HT-29 (cell line): ENCODE results near the gene PARN. TPM values are rescaled to one million over a fixed set of nuclear protein-coding genes. Genes with fewer than 3 reads are reported as not detected.
A peak's percentile ranks its signal among the peaks of the same experiment; 100 is the strongest.

Source experiments
- DNase-seq: peaks from one replicate; pipeline ENCODE4 v3.0.0-alpha.2; 2015; ENCODE audit warnings: low spot score
- total RNA-seq: library from RNA; depleted of rRNA; stranded (reverse); fragments of >200 nt; shearing (Covaris generic); gene quantifications from 2 replicates; pipeline ENCODE4 v1.2.3, GENCODE V29; 2014

Gene PARN
- total RNA-seq, 1 experiment from 2014 or later, result 10.9 TPM

DNA sequence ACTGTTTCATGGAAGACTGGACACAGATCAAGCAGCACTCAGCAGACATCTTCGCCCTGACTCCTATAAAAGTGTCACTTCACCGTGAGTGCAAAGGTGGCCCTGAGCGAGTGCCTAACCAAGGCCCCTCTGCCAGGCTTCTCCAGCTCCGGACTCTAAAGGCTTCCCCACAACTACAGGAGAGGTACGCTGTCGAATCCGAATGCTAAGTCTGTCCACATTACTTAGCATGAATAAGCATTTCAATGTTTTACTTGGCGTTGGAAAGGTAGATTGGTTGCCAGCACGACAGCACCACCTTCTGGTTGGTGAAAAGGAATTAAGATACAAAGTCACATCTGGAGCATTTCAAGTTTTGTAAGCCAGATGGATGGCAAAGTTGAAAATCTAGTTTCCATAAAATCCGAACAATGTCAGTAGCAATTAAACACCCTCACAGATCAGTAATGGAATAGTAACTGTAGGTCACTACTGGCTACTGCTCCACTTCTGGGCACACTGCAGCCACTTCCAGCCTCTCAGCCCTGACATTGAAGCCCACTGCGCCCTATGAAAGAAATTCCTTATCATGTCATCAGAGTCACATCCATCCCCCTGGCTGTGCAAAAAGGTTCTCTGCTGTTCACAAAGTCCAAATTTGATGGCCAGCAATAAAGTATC, 100.9 kb downstream of the PARN start:
- DNase-seq, result peak; percentile 86

DNA sequence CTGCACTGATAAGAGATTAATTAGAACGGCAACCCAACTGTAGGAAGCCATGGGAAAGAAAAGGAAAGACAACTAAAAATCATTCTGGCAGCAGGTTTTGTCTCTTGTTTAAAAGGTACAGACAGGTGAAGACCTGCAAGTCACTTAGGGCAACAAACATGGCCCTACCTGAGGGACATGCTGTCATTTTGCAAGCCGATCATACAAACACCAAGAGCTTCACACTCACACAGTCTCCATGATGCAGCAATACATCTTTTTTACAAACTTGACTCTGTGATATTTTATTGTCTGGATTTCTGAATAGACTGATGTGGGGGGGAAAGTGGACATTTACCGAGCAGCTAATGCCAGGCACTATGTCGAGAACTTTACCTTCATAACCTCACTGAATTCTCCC, 101.8 kb downstream of the PARN start:
- DNase-seq, result no peak

DNA sequence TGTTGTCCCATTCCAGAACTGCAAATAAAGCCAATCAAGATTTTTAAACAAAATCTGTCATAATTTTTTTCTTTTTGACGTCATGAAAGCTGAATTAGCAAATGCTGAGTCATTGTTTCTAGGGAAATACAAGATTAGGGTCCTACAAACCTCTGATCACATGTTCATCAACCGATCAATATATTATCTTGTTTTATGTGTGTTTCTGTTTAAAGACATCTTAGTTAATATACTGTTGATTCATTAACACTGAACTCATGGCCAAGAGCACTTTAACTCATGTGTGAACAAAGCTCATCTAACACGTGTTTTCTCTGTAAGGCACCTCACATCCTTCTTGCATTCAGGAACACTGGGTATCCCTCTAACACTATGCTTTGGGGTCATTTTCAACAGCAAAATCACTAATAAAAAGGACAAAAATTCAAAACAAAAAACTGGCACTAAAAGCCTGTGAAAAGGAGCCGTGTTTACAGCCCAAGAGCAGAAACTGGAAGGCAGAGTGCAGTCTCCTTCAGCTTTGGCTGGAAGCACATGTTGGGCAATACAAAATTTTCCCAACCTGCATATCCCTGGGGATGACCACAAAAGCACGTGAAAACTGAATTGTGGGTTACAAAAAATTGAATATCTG, 102.5 kb downstream of the PARN start:
- no peak for DNase-seq

DNA sequence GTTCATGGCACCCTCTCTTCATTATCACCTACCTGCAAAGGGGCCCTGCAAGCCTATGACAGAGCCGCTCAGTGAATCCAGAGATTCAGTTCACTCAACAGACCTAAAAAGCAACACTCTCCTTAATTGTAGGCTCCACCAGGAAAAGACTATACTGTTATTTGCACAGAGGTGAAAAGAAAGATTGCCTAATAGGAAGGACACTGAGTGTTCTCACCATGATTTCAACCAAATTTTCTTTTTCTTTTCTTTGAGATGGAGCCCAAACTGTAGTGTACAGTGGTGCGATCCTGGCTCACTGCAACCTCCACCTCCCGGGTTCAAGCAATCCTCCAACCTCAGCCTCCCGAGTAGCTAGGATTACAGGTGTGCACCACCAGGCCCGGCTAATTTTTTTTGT, 104.5 kb downstream of the PARN start:
- no peak for DNase-seq

DNA sequence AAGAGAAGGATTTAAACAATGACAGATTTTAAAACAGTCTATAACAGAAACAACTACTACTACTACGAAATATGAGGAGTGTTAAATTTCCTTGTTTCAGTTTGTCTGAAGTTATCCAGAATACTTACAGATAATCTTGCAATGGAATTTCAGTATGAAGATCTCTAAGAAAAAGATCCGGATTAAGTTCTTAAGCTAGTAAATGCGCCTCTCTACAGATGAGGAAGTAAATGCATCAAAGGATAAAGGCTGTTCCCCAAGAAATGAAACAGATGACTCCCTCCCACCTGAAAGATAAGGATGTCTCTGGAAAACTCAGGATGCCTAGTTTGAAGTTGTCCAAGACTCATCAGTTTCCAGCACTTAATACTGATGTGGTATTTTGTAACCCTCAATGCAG, 105.1 kb downstream of the PARN start:
- no peak for DNase-seq

DNA sequence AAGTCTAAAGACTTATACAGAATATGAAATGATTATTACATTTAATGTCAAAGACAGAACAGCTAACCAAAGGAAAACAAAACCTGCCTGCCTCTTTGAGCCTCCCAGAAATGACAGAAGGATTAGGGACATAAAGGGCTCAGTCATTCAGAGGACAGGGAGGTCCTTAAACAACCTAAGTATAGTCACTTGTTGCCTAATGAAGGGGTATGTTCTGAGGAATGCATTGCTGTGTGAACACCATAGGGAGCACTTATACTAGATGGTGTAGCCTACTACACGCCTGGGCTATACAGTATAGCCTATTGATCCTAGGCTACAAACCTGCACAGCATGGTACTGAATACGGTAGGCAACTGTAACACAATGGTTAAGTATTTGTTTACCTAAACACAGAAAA, 106.4 kb downstream of the PARN start:
- no peak for DNase-seq

DNA sequence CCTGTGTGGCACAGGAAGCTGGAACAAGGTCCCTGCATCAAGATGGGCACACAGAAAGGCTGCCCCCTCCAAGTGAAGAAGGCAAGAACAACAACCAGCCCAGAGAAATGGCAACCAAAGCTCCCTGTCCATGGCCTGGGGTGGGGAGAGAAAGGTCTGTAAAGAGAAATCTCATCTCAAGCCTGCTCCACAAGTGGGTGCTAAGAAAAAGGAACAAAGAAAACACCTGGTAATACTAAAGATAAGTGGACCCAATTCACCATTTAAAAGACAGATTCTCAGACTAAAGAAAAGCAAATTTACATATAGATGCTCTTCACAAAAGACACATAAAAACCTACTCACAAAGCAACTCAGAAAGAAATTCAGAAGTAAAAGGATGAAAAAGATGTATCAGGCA, 107.4 kb downstream of the PARN start:
- DNase-seq, result no peak

DNA sequence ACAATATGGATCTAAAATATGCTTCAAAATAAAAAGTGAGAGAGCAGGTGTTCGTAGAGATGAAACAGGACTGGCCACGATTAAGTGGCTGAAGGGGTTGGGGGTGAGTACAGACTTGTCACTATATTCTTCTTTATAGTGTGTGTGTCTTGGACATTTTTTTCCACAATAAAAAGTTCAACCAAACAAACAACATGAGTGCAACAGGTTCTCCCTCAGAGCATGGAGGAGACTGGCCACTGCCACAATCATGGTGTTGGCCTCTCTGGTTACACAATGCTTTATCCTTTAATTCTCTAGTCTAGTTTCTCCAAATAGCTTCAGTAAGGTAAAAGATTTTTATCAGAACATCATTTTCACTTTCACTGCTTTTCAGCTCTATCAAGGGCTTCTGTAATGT, 109.3 kb downstream of the PARN start:
- no peak for DNase-seq

DNA sequence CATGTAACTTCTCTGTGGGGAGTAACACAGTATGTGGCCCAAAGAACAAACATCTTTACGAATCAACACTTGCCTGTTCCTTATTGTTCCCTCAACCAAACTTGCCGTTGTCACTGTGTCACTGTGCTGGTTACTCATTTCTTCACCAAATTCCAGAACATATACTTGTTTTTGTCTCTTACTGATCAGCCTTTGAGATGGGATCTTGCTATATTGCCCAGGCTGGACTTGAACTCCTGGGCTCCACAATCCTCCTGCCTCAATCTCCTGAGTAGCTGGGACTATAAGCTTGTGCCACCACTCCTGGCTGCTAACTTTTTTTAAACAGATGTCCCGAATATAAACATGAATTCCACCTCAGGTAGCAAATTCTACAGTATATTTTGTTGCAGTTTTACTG, 115.1 kb downstream of the PARN start:
- DNase-seq, result no peak

DNA sequence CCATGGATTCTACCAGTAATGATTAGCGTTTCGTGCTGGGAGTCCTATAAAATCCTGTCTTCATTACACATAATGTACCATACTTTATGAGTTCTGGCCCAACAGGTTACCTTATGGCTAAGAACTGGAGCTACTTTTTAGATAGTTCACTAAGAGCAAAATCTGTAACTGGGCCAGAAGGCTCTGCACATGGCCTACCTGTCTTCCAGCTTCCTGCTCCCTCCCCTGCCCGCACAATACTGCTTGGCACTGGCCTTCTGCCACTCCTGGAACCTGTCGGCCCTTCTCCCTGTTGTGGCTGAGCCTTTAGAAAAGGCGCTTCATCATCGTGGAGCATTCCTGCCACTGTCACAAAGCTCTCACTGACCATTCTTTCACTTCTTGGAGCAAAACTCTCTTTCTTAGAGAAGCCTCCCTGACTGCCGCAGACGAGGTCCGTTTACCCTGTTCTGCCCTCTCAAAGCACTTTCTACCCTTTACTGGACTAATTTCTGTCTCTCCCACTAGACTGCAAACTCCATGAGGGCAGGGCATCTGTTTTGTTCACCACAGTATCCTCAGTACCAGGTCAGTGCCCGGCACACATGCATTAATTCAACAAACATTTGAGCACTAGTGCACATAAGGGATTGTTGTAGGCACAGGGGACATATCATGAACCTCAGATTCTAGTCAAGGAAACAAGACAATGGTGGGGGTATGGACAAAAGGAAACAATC, 116.5 kb downstream of the PARN start:
- DNase-seq, result no peak

DNA sequence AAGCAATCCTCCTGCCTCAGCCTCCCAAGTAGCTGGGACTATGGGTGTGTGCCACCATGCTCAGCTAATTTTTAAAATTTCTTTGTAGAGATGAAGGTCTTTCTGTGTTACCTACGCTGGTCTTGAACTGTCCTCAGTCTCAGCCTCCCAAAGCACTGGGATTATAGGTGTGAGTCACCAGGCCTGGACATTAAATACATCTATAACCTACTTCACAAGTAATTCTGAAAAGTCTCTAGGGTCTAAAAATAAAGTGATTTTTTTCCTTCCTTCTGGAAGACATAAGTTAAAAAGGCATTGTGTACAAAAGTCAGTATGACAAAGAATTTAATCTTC, 118.3 kb downstream of the PARN start:
- DNase-seq, result no peak

DNA sequence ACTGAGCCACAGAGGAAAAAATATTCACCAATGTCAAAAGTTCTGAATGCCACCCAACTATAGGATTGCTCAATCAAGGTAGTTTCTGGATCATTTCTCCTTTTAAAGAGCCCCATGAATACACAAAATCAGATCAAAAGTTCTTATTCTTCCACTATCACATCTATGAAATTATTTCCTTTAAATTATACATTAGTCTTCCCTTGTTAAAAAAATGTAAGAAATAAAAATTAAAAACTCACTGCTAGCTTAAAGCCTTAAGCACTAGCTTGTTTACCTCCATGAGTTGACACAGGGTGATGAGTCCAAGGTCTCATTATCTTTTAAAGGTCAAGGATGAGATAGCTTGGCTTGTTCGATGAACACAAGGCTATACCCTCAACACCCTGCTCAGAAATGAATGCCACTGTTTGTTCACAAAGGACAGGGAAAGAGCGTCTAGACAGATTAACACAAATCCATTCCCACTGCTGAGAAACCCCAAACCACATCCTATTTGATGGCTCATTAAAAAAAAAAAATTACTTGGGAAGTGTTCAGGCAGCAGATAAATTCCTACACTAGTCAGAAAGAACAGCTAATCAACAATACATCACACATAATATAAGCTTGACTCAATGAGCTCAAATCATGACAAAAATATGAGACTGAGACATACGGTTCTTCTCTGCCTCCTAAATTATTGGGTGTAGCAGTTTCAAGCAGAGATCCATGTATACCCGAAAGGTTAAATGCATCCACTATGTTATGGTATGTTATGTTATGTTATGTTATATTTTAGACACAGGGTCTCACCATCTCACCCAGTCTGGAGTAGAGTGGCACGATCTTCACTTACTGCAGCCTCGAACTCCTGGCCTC, 118.9 kb downstream of the PARN start:
- no peak for DNase-seq

DNA sequence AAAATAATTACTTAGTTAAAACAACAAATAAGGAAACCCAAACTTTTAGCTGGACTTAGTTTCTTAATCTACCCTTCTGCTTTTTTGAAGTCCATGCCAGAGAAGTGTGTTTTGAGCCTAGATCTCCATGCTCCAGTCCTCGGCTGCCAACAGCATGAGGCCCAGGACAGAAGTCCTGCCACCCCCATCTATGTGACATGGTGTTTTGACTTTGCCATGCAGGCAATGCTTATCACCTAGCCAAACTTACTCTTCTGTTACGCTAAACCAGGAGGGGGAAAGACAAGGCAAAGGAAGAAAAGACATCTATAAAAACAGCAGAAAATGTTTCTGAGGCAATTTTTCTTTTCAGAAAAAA, 119.5 kb downstream of the PARN start:
- no peak for DNase-seq

DNA sequence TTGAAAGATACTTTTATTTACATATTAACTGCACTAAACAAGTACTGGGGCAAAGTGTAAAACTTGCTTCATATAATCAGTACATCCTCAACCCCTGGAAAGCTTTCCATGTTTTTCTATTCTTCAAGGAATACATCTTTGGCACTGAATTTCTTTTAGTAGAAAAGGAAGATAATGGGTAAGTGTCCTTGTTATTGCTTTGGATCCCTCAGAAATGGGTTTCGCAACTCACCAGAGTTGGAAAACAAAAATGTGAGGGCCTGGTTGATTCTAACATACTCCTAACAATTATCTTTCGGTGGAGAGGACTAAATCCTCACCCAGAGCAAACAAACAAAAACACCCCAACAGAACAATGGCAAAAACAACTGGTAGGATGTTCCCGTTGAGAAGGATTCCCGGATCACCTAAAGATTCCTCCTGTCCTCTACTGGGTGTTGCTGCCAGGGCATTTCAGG, 120.4 kb downstream of the PARN start:
- DNase-seq, result no peak

DNA sequence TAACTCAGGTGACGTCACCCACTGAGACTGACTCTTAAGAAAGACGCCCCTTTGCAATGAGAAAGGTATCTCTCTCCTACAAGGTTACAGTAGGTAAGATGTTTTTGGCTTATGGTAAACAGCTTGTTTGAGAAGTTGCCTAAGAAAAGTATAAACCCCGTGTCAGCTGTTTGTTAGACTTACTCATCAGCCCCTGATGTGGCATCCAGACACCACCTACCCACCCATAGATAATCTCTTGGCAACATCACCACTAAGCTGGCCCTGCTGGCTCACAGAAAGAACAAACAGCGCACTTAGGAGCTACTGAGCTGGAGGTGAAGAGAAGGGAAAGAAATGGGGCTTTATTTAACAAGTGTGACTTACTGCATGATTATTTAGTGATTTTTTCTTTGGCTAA, 121.0 kb downstream of the PARN start:
- DNase-seq, result no peak

DNA sequence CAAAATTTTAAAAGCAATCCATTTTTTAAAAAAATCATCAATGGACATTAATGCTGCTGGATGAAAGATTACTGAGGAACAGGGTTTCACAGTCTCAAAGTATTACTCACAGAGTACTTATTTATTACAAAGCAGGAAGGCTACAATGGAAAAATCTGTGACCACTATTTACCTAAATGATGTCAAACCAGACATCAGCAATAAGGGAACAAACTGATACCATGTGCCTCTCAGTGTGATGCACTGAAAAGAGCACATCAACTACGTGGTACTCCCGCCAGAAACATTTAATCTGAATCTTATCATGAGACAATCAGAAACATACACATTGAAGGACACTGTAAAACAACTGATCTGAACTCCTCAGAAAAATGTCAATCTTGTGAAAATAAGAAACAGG, 124.2 kb downstream of the PARN start:
- no peak for DNase-seq

DNA sequence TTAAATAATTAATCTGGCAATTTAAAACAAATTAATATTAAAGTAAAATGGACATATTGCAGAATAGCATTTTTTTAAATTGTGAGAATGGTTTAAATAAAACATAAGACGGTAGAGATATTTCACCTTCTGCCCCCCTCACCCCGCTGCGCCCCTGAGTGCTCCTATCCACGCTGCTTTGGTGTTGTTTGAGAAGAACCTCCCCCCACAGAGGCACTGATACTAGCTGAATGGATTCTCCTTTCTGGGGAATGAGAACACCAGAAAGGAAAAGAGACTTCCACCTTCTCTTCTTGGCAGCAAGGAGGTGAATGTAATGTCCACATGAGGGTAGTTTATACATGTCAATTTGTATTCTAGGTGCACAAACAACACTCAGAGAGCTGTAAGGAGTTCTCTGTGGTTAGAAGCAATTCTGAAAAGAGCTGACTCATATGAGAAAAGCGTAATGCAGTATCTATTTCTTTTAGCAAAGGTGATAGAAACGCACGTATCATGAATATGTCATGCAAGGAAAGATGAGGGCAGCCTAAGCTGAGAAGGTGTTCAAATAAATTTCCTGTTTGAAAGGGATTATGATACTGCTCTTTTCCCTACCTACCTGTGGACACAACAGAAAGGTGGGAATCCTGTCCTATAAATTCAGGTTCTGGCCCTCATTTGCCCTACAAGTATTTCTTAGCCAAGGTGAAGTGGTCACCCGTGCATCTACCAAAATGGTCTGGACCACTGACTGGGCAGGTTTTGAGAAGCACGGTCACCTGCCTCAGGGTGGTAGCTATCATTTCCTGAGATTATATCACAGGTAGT, 126.9 kb downstream of the PARN start:
- DNase-seq, result no peak

DNA sequence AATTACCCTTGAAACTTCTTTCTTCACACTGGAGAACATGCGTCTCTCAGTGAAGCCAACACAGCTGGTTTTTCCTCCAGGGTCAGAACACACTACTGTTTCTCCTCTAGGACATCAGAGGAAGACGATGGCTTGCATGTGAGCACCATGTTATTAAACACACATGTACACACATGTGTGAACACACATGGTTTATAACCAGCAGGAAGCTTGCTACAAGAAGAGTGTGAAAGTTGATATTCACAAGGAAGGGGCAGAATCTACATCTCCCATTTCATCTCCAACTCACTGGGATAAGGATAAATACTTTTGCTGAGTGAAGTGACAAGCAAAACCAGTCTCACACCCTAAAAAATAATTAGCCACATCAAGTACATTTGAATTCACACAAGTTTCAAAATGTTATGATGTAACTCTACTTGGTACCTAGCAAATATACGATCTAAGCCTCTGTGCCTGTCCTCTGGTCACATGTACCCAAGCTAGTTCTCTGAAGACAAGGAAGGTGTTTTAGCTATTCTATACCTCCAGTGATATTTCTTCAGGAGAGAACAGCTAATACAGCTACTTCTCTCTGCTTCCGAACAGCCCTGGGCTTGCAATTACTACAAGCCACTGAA, 127.7 kb downstream of the PARN start:
- no peak for DNase-seq

DNA sequence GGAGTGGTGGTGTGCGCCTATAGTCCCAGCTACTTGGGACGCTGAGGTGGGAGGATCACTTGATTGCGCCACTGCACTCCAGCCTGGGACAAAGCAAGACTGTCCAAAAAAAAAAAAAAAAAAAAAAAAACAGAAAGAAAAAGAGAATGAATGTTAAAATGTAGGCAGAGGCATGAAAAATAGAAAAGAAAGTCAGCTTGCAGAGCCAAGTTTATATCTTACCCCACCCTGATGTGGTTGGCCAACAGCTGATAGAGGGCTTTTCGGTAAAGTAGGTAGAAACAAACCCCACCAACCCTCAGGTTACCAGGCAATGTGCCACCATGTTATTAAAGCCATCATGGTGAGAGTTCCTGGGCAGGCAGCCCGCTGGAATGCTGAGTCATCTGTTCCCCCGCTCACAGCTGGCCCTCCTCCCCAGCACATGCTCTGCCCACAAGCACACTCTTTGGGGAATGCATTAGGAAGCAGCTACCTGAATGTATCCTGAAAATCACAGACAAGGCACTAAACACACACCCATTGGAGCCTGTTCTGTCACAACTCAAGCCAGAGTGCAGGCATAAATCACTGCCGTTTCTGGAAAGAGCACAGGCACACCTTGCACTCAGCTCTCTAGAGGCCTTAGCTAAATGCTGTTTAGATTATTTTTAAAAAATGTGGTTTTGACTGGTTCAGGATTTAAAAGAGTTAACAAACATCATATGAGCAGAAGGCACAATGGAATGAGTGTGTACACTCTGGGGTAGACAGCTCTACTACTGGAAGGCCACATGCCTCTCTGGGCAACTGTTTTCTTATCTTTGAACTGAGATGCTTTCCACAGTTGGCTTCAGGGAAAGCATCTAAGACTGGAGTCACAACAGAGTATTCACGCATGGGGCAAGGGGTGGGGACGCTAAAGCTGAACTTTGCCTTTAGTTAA, 128.5 kb downstream of the PARN start:
- peak; percentile 82 for DNase-seq

DNA sequence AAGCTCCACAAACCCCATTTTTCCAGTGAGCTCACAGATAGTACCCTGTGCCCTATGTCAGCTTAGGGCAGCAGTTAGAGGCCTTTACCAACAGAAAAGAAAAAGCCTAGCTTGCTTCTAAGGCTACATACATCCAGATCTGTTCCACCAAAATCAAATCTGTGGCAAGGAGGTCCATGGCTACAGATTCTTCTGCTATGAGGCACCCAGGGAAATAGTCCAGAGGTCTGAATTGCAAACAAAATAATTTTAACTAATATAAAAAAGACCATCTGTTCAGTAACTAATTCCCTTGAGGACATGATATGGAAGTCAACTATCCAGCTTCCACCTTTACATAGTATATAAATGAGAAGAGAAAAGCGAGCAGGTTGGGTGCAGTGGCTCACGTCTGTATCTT, 129.3 kb downstream of the PARN start:
- DNase-seq, result no peak
